Breast epithelium (tissue), 3 donors: Measurements from ENCODE around the gene AOPEP.

Experiments used
- CTCF ChIP-seq, 3 donors: fragments of 450-650 bp; IDR thresholded peaks; one replicate each; pipeline ENCODE4 v1.5.1; 2016 to 2017; ENCODE audit warnings: antibody characterized with exemption in 3 of 3, mild to moderate bottlenecking in 3 of 3, moderate library complexity in 3 of 3
- POLR2A ChIP-seq: fragments of 450-650 bp; IDR thresholded peaks from one replicate; pipeline ENCODE4 v1.6.1; 2016; ENCODE audit warnings: antibody characterized with exemption, mild to moderate bottlenecking, moderate library complexity
- POLR2AphosphoS5 ChIP-seq, 3 donors: sonication (generic); formaldehyde crosslinking; IDR thresholded peaks; one replicate each; pipeline ENCODE4 v1.6.1; 2017; ENCODE audit warnings: antibody characterized with exemption in 3 of 3

DNA sequence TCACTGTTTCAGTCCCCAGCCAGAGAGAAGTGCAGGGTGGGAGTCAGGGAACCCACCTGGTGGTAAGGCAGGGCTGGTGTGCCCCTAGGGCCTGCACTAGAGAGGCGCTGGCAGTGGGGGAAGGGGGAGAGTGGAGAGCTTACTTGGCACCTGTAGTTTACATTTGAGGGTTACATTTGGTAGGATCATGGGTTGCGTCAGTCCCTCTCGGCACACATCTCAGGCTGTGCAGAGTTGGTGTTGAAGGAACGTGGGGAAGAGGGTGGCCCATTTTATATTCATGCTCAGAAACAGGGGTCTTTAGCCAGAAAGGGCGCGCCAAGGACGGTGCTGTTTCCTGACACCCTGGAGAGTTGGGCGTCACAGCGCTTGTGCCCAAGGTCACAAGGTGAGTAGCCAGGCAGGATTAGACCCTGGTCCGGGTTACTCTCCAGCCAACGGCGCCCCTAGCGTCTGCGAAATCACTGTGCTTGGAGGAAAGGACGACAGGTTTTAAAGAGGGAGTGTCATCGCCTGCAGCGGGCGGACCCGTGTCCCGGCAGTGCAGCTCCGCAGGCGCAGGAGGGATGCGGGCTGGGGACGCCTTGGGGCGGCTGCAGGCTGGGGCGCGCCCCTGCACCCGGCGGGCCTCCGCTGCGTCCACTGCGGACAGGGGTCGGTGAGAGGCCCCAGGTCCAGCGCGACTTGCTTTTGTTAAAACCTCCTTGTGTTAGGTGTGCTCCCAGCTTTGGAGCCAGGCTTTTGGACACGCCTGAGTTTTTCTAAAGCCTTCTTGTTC is 318.4 kb downstream of the AOPEP start:
- TF ChIP-seq POLR2AphosphoS5 (IDR thresholded peaks at IDR 0.05) (no peak), CTCF (IDR thresholded peaks at IDR 0.05) (no peak), POLR2A (no peak)
